ENCODE measurements around the gene DMD.

The DMD gene

GRCh38 chrX:31464306-31464915 lies 1746.9 kb downstream of the DMD start:
- DNase-seq (ENCODE audit: low read depth): no peak
- TF ChIP-seq, protein P1, sequence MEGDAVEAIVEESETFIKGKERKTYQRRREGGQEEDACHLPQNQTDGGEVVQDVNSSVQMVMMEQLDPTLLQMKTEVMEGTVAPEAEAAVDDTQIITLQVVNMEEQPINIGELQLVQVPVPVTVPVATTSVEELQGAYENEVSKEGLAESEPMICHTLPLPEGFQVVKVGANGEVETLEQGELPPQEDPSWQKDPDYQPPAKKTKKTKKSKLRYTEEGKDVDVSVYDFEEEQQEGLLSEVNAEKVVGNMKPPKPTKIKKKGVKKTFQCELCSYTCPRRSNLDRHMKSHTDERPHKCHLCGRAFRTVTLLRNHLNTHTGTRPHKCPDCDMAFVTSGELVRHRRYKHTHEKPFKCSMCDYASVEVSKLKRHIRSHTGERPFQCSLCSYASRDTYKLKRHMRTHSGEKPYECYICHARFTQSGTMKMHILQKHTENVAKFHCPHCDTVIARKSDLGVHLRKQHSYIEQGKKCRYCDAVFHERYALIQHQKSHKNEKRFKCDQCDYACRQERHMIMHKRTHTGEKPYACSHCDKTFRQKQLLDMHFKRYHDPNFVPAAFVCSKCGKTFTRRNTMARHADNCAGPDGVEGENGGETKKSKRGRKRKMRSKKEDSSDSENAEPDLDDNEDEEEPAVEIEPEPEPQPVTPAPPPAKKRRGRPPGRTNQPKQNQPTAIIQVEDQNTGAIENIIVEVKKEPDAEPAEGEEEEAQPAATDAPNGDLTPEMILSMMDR (IDR thresholded peaks at IDR 0.05; ENCODE audit: insufficient read depth, low read depth, low read length, missing control alignments): no peak
- H3K4me3 ChIP-seq (ENCODE audit: low read depth, low read length): no peak overlapping the region

DNA sequence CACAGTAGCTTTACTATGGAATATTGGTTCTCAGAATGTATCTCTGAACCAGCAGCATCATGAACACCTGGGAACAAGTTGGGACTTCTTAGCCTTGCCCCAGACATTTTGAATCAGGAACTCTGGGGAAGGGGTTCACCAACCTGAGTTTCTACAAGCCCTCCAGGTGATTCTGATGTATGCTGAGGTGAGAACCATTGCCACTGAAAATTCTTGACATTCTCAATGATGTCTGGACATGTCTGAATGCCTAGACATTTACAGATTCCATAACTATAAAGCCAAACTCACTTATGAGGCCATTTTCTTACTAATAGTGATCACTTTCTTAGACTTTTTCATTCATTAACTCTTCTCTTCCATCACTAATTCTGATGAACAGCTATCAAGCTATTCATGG lies 1750.1 kb downstream of the DMD start:
- DNase-seq (ENCODE audit: low read depth): no peak
- TF ChIP-seq, protein P1 (IDR thresholded peaks at IDR 0.05; ENCODE audit: insufficient read depth, low read depth, low read length, missing control alignments): no peak
- H3K4me3 ChIP-seq (ENCODE audit: low read depth, low read length): no peak overlapping the region

- DNase-seq (ENCODE audit: low read depth): no peak
- no peak overlapping the region for H3K4me3 ChIP-seq (ENCODE audit: low read depth, low read length)
- TF ChIP-seq, protein P1 (IDR thresholded peaks at IDR 0.05; ENCODE audit: insufficient read depth, low read depth, low read length, missing control alignments): no peak
Measured at GRCh38 chrX:31459361-31459760, 1752.0 kb downstream of the DMD start.

GRCh38 chrX:31449965-31450364 lies 1761.4 kb downstream of the DMD start:
- TF ChIP-seq, protein P1 (IDR thresholded peaks at IDR 0.05; ENCODE audit: insufficient read depth, low read depth, low read length, missing control alignments): no peak
- no peak for DNase-seq (ENCODE audit: low read depth)
- H3K4me3 ChIP-seq (ENCODE audit: low read depth, low read length): no peak overlapping the region

- DNase-seq (ENCODE audit: low read depth): no peak
- TF ChIP-seq, protein P1 (IDR thresholded peaks at IDR 0.05; ENCODE audit: insufficient read depth, low read depth, low read length, missing control alignments): no peak
- no peak overlapping the region for H3K4me3 ChIP-seq (ENCODE audit: low read depth, low read length)
Measured at GRCh38 chrX:31449081-31449480, 1762.3 kb downstream of the DMD start.

DNA sequence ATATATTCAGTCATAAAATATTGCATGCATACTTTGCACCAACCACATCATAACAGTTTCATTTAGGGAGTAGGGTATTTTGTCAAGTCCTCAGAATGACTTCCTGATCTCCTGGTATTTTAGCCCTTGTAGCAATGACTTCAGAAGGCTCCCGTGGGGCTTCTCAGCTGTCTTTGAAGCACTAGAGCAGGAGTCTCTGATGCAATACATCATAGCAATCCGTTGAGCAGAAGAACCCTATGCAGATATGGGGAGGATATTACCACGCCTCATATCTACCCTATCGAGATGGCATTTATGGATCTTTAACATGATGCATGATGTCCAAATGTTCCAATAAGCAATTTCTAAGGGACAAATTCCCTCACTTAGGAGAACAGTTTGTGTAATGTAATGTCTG lies 1765.8 kb downstream of the DMD start:
- no peak for DNase-seq (ENCODE audit: low read depth)
- no peak overlapping the region for H3K4me3 ChIP-seq (ENCODE audit: low read depth, low read length)
- TF ChIP-seq, protein P1 (IDR thresholded peaks at IDR 0.05; ENCODE audit: insufficient read depth, low read depth, low read length, missing control alignments): no peak

DNA sequence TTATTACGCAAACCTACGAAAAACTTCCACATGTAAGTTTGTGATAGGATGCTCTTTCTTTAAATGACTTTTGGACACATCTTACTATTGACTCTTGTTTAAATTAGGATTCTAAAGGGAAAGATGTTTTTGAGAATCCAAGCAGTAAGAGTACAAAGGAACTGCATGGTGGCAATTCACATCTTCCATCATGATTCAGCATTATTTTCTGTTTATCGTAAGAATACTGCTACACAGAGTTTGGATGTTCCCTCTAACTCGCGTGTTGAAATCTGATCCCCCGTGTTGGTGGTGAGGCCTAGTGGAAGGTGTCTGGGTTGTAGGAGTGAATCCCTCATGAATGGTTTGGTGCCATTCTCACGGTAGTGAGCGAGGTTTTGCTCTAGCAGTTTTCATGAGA lies 1767.7 kb downstream of the DMD start:
- TF ChIP-seq, protein P1 (IDR thresholded peaks at IDR 0.05; ENCODE audit: insufficient read depth, low read depth, low read length, missing control alignments): no peak
- DNase-seq (ENCODE audit: low read depth): no peak
- H3K4me3 ChIP-seq (ENCODE audit: low read depth, low read length): no peak overlapping the region
